WTC11 (cell line): ENCODE measurements around the gene ILRUN. TPM values are rescaled to one million over a fixed set of nuclear protein-coding genes. Genes with fewer than 3 reads are reported as not detected.

Experiments used
- ATAC-seq: fragments of 200-7000 bp; cut with Tn5 transposase; 2 replicates; pipeline ENCODE4 v1.10.0; 2021; ENCODE audit warnings: mild to moderate bottlenecking, moderate library complexity
- CTCF ChIA-PET: fragments of 300-600 bp; sonication (Branson Sonifier 250); formaldehyde crosslinking; loops from one replicate; lab custom pipeline; 2021; ENCODE audit warnings: antibody characterized with exemption; lab: Charles Lee
- POLR2A ChIA-PET: fragments of 350-600 bp; sonication (Branson Sonifier 250); formaldehyde crosslinking; loops from one replicate; lab custom pipeline; 2021; ENCODE audit warnings: antibody characterized with exemption; lab: Charles Lee
- DNase-seq: peaks from one replicate; pipeline ENCODE4 v3.0.0; 2021; ENCODE audit warnings: low spot score
- H3K27ac Mint-ChIP-seq: 2 replicates; pipeline ENCODE4 v1.8.0; 2021; ENCODE audit warnings: mixed read lengths
- H3K27me3 Mint-ChIP-seq: 2 replicates; pipeline ENCODE4 v1.8.0; 2021; ENCODE audit warnings: low read depth, mild to moderate bottlenecking, moderate library complexity, mixed read lengths
- H3K36me3 Mint-ChIP-seq: 2 replicates; pipeline ENCODE4 v1.8.0; 2021; ENCODE audit warnings: mixed read lengths
- H3K4me1 Mint-ChIP-seq: 2 replicates; pipeline ENCODE4 v1.8.0; 2022; ENCODE audit warnings: mixed read lengths
- H3K4me3 Mint-ChIP-seq: 2 replicates; pipeline ENCODE4 v1.8.0; 2021; ENCODE audit warnings: mild to moderate bottlenecking, moderate library complexity, mixed read lengths
- H3K9me3 Mint-ChIP-seq: 2 replicates; pipeline ENCODE4 v1.8.0; 2021; ENCODE audit warnings: mixed read lengths
- AFF4 ChIP-seq: sonication (generic); formaldehyde crosslinking; IDR thresholded peaks from 2 replicates; pipeline ENCODE4 v1.8.1; 2023; ENCODE audit warnings: mild to moderate bottlenecking, missing genetic modification reagents, borderline replicate concordance
- ATF1 ChIP-seq: sonication (generic); formaldehyde crosslinking; IDR thresholded peaks from 2 replicates; pipeline ENCODE4 v1.8.1; 2023; ENCODE audit warnings: mild to moderate bottlenecking, moderate library complexity, missing genetic modification reagents
- ATF2 ChIP-seq: sonication (generic); formaldehyde crosslinking; IDR thresholded peaks from 2 replicates; pipeline ENCODE4 v1.8.1; 2022; ENCODE audit warnings: low read depth, missing genetic modification reagents, borderline replicate concordance
- CDX4 ChIP-seq: fragments of 250-450 bp; sonication (Bioruptor Pico); IDR thresholded peaks from 2 replicates; pipeline ENCODE4 v1.9.0; 2021; ENCODE audit warnings: moderate library complexity, mild to moderate bottlenecking, inconsistent platforms, borderline replicate concordance
- E2F1 ChIP-seq: sonication (generic); formaldehyde crosslinking; IDR thresholded peaks from 2 replicates; pipeline ENCODE4 v1.8.0; 2022; ENCODE audit warnings: mild to moderate bottlenecking, missing genetic modification reagents
- FOXK1 ChIP-seq: sonication (generic); formaldehyde crosslinking; IDR thresholded peaks from 2 replicates; pipeline ENCODE4 v1.8.0; 2022; ENCODE audit warnings: mild to moderate bottlenecking, moderate library complexity, missing genetic modification reagents
- GABPB1 ChIP-seq: sonication (generic); formaldehyde crosslinking; IDR thresholded peaks from 2 replicates; pipeline ENCODE4 v1.8.1; 2023; ENCODE audit warnings: mild to moderate bottlenecking, missing genetic modification reagents
- GRHL2 ChIP-seq: fragments of 250-450 bp; sonication (Bioruptor Pico); IDR thresholded peaks from 2 replicates; pipeline ENCODE4 v1.8.0; 2022; ENCODE audit warnings: mild to moderate bottlenecking, moderate library complexity; ENCODE audit not compliant: insufficient replicate concordance, severe bottlenecking
- IRF2 ChIP-seq: sonication (generic); formaldehyde crosslinking; IDR thresholded peaks from 2 replicates; pipeline ENCODE4 v1.8.0; 2022; ENCODE audit warnings: low read depth, missing genetic modification reagents, borderline replicate concordance
- MYBL2 ChIP-seq: sonication (generic); formaldehyde crosslinking; IDR thresholded peaks from 2 replicates; pipeline ENCODE4 v1.8.1; 2023; ENCODE audit warnings: mild to moderate bottlenecking, moderate library complexity, missing genetic modification reagents
- NFYB ChIP-seq: sonication (generic); formaldehyde crosslinking; conservative IDR thresholded peaks from 2 replicates; pipeline ENCODE4 v1.8.0; 2022; ENCODE audit warnings: low read depth, missing genetic modification reagents
- NR3C1 ChIP-seq: sonication (generic); formaldehyde crosslinking; conservative IDR thresholded peaks from 2 replicates; pipeline ENCODE4 v1.8.1; 2023; ENCODE audit warnings: low read depth, mild to moderate bottlenecking, missing genetic modification reagents
- SP1 ChIP-seq: sonication (generic); formaldehyde crosslinking; conservative IDR thresholded peaks from 2 replicates; pipeline ENCODE4 v1.8.1; 2022; ENCODE audit warnings: missing genetic modification reagents
- ZMAT4 ChIP-seq: fragments of 250-450 bp; sonication (Bioruptor Pico); IDR thresholded peaks from 2 replicates; pipeline ENCODE4 v1.9.0; 2021; ENCODE audit warnings: mild to moderate bottlenecking
- ZNF281 ChIP-seq: sonication (generic); formaldehyde crosslinking; IDR thresholded peaks from 2 replicates; pipeline ENCODE4 v1.8.0; 2023; ENCODE audit warnings: mild to moderate bottlenecking, missing genetic modification reagents
- ZNF532 ChIP-seq: fragments of 250-450 bp; sonication (Bioruptor Pico); IDR thresholded peaks from 2 replicates; pipeline ENCODE4 v1.9.0; 2021; ENCODE audit warnings: mild to moderate bottlenecking, borderline replicate concordance
- total RNA-seq: library from RNA; stranded (reverse); gene quantifications from 3 replicates; pipeline ENCODE4 v1.2.3, GENCODE V29; 2021

ILRUN gene
- total RNA-seq, 1 experiment from 2014 or later, result 75.5 TPM

- no peak for TF ChIP-seq ZNF532 (CRISPR knock-in tag)
- TF ChIP-seq ZMAT4 (CRISPR knock-in tag), result no peak
- TF ChIP-seq CDX4, result no peak
- TF ChIP-seq GRHL2 (CRISPR knock-in tag), result no peak
- TF ChIP-seq NR3C1 (CRISPR knock-in tag), result no peak
- no peak for TF ChIP-seq GABPB1
- TF ChIP-seq E2F1 (CRISPR knock-in tag), result no peak
Observed at GRCh38 chr6:34673064-34673463, 23.5 kb downstream of the ILRUN start (continued).

- peaks cover 4% of the 10 kb centered on the region; the same call in 1 of the 2 replicates for H3K4me1 Mint-ChIP-seq
- TF ChIP-seq AFF4 (CRISPR knock-in tag) (no peak), IRF2 (no peak), NR3C1 (CRISPR knock-in tag) (no peak)
- ChIA-PET CTCF (interaction anchor here (0.9 kb wide), 1 partner anchor 15 kb away, joined by 3 read pairs; no protein-coding TSS in a partner anchor), POLR2A (no interaction called here)
- no peaks in the 10 kb centered on the region for H3K27me3 Mint-ChIP-seq
- no peak overlapping the region for H3K4me3 Mint-ChIP-seq
- no peak overlapping the region; the same call in 1 of the 2 replicates for H3K27ac Mint-ChIP-seq
- no peaks in the 10 kb centered on the region for H3K36me3 Mint-ChIP-seq
- ATAC-seq, result no peak
- no peak for DNase-seq
- no peaks in the 10 kb centered on the region for H3K9me3 Mint-ChIP-seq
Observed at GRCh38 chr6:34672657-34673043, 23.9 kb downstream of the ILRUN start.

GRCh38 chr6:34671801-34672656 lies 24.5 kb downstream of the ILRUN start:
- H3K4me3 Mint-ChIP-seq, result no peak overlapping the region
- ATAC-seq (no peak; the same call in 1 of the 2 replicates), DNase-seq (no peak)
- no peaks in the 10 kb centered on the region for H3K27me3 Mint-ChIP-seq
- no peaks in the 10 kb centered on the region for H3K36me3 Mint-ChIP-seq
- POLR2A ChIA-PET, result no interaction called here
- CTCF ChIA-PET, result no interaction called here
- no peaks in the 10 kb centered on the region for H3K9me3 Mint-ChIP-seq
- H3K4me1 Mint-ChIP-seq, result peaks cover 4% of the 10 kb centered on the region
- peak overlapping the region; percentile 47; the same call in 1 of the 2 replicates for H3K27ac Mint-ChIP-seq
- TF ChIP-seq NFYB (CRISPR knock-in tag) (no peak), ATF2 (CRISPR knock-in tag) (no peak), ZNF281 (CRISPR knock-in tag) (no peak), FOXK1 (CRISPR knock-in tag) (no peak), SP1 (CRISPR knock-in tag) (no peak), ATF1 (no peak), MYBL2 (CRISPR knock-in tag) (no peak)
